ENCODE results near the gene KREMEN1. TPM values are rescaled to one million over a fixed set of nuclear protein-coding genes. Genes with fewer than 3 reads are reported as not detected.

Gene KREMEN1
- total and polyA plus RNA-seq, 2 of the 4 experiments (the other 2 are of a cell fraction), result 2.9 to 4.6 TPM

- H3K4me2 ChIP-seq (ENCODE audit: low read depth, low read length), result no peak overlapping the region
- 57% methylated on average over 4 of the region's 10 CpGs; no CpG with 5 or more reads in 1 of the 2 experiments for WGBS, 2 experiments (ENCODE audit: extremely low coverage in 2 of 2, insufficient read length in 1 of 2)
- no peak overlapping the region for H2BK15ac ChIP-seq (ENCODE audit: low read depth, low read length)
These were observed 98.9 kb downstream of the KREMEN1 start for GRCh38 chr22:29171721-29172120.

More at GRCh38 chr22:29171721-29172120, 98.9 kb downstream of the KREMEN1 start:
- Histone ChIP-seq H3K4ac (ENCODE audit: low read depth, low read length) (no peak overlapping the region), H2AK9ac (replicated peaks; ENCODE audit: low read depth, low read length, poor library complexity) (no peak overlapping the region), H4K8ac (ENCODE audit: low read depth in 2 of 2, low read length in 2 of 2) (no peak overlapping the region), H2BK20ac (ENCODE audit: low read depth, low read length) (no peak overlapping the region), H2AFZ (replicated peaks; ENCODE audit: low read length, poor library complexity) (no peak overlapping the region), H3K9me1 (ENCODE audit: insufficient read depth, low read length) (no peaks in the 10 kb centered on the region), H3K79me1 (ENCODE audit: low read depth in 1 of 2, low read length in 2 of 2) (no peaks in the 10 kb centered on the region), H4K5ac (ENCODE audit: low read depth, low read length) (no peak overlapping the region), H3K27ac (ENCODE audit: insufficient read depth, low read length) (no peak overlapping the region), H3K4me1 (ENCODE audit: control insufficient read depth, insufficient read depth, low read length) (no peaks in the 10 kb centered on the region), H4K20me1 (ENCODE audit: insufficient read depth, low read length) (no peaks in the 10 kb centered on the region), H3K14ac (replicated peaks; ENCODE audit: low read depth, low read length) (no peak overlapping the region), H3K18ac (ENCODE audit: low read depth, low read length) (no peak overlapping the region), H2BK5ac (ENCODE audit: low read depth, low read length, poor library complexity, severe bottlenecking) (no peak overlapping the region), H2BK120ac (ENCODE audit: low read depth, low read length) (no peak overlapping the region), H3K4me3 (ENCODE audit: insufficient read depth, low read depth, low read length) (no peak overlapping the region), H3K56ac (ENCODE audit: extremely low read depth, insufficient read depth, low read length) (no peak overlapping the region), H4K91ac (ENCODE audit: insufficient read depth, low read depth, low read length) (no peak overlapping the region), H3K23ac (ENCODE audit: low read depth, low read length) (no peak overlapping the region), H3K9me3 (ENCODE audit: control insufficient read depth, insufficient read depth, low read length) (peaks cover 5% of the 10 kb centered on the region), H2AK5ac (ENCODE audit: low read depth, low read length) (no peak overlapping the region), H3K36me3 (ENCODE audit: control insufficient read depth, insufficient read depth, low read length) (no peaks in the 10 kb centered on the region), H3K27me3 (ENCODE audit: control insufficient read depth, insufficient read depth, low read length) (peaks cover 10% of the 10 kb centered on the region), H3K9ac (ENCODE audit: low read depth, low read length) (no peak overlapping the region)
- CTCF ChIA-PET, result no interaction called here
- DNase-seq, result no peak
- intact Hi-C loops (cut with micrococcal nuclease) (no loop called here), dilution Hi-C loops (cut with HindIII; ENCODE audit: low sequenced_read_pairs, unreplicated experiment) (no loop called here), in situ Hi-C loops (cut with MboI; ENCODE audit: low sequenced_read_pairs) (no loop called here)
- TF ChIP-seq CHD1 (IDR thresholded peaks at IDR 0.05; ENCODE audit: low read depth, low read length) (no peak), MAZ (IDR thresholded peaks at IDR 0.05; ENCODE audit: borderline replicate concordance, low read depth, low read length) (no peak), RAD21 (IDR thresholded peaks at IDR 0.05; ENCODE audit: low read length) (no peak), CEBPB (IDR thresholded peaks at IDR 0.05; ENCODE audit: low read depth, low read length) (no peak), MAFK (IDR thresholded peaks at IDR 0.05; ENCODE audit: low read depth, low read length) (no peak), POLR2A (IDR thresholded peaks at IDR 0.05; ENCODE audit: low read depth, low read length) (no peak), MXI1 (IDR thresholded peaks at IDR 0.05; ENCODE audit: borderline replicate concordance, low read depth, low read length) (no peak), SMC3 (IDR thresholded peaks at IDR 0.05; ENCODE audit: low read depth, low read length) (no peak), CTCF (conservative IDR thresholded peaks at IDR 0.05; ENCODE audit: low read depth, low read length) (no peak), RCOR1 (IDR thresholded peaks at IDR 0.05; ENCODE audit: insufficient replicate concordance, low read length) (no peak)
- ATAC-seq (ENCODE audit: low read depth), result no peak
- BruUV-seq (replicated peaks), result no TSS peak
- POLR2A ChIA-PET (ENCODE audit: unreplicated experiment), result no interaction called here
